ENCODE data around the gene THBS3. TPM values are rescaled to one million over a fixed set of nuclear protein-coding genes. Genes with fewer than 3 reads are reported as not detected.

THBS3 gene
- total RNA-seq, 1 donor, result 66.6 TPM

DNA sequence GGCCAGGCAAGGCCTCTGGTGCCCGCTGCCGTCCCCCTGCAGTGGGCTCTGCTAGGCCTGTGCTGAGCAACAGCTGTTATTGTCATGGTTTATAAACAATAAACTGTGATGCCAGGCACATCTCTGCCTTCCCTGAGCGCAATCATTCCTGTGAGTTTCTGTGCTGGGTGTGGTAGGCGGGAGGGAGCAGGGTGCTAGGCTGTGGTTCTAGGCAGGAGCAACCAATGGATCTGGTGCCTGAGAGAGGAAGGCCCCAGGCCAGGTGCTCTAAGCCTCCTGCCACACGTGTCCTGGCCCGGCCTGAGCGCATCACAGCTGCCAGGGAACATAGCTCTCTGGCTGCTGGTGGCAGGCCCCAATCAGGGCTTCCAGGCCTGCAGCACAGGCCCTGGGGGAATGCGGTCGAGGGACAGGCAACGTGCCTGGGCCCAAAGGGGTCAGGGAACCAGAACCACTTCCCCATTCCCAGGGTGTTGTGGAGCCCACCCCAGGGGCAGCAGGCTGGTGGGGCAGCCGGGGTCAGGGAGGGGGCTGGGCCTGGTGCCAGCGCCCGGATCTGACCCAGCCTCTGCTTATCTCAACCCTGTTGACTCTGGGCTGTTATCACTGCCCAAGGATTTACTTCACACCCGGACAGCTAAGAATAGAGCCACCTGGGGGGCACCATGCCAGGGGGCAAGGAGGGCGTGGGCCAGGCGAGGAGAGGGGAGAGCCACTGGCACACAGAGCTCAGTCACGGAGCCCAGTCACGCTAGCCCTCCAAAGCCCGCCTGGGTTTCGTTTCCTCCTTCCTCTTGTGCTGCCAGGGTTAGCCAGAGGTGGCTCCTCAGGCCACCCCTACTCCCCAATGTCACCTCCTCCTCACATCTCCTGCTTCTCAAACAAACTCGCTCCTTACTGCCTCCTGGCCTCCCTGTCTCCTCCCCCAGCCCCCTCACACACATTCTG lies 22.6 kb downstream of the THBS3 start:
- H3K4me1 ChIP-seq (ENCODE audit: insufficient read depth, low read length), result no peaks in the 10 kb centered on the region
- DNase-seq (ENCODE audit: insufficient read length, low spot score, missing footprints), result peak; percentile 76

DNA sequence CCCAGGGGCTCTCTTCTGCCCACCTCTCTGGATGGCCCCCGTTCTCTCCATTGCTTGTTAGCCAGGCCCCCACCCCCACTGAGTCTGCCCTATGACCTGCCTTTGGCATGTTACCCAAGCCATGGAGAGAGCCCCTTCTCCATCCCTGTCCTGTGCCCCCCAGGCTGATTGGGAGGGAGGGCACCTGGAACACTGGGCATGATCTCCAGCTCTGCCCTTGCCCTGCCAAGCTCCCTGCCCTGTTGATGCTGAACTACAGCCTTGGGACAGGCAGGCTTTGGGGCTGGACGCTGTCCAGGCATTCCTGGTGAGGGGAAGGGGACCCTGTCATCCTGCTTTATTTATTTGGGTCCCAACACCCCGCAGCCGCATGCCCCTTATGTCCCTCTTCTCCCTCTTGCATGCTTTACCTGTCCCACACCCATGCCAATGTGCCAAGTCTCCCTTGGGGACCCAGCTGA lies 23.3 kb downstream of the THBS3 start:
- Histone ChIP-seq H3K9me3 (ENCODE audit: low read depth, low read length) (no peaks in the 10 kb centered on the region), H3K4me1 (ENCODE audit: insufficient read depth, low read length) (no peaks in the 10 kb centered on the region), H3K27me3 (ENCODE audit: insufficient read depth, low read length) (no peaks in the 10 kb centered on the region), H3K27ac (ENCODE audit: low read depth, low read length) (no peak overlapping the region), H3K79me2 (ENCODE audit: insufficient read depth, low read length) (no peaks in the 10 kb centered on the region), H4K20me1 (ENCODE audit: insufficient read depth, low read length) (no peaks in the 10 kb centered on the region), H2AFZ (ENCODE audit: low read length) (no peak overlapping the region), H3K36me3 (ENCODE audit: insufficient read depth, low read length) (no peaks in the 10 kb centered on the region), H3K4me2 (ENCODE audit: insufficient read depth, low read length) (no peak overlapping the region), H3K4me3 (ENCODE audit: insufficient read depth, low read length) (no peak overlapping the region)
- TF ChIP-seq, protein P1, sequence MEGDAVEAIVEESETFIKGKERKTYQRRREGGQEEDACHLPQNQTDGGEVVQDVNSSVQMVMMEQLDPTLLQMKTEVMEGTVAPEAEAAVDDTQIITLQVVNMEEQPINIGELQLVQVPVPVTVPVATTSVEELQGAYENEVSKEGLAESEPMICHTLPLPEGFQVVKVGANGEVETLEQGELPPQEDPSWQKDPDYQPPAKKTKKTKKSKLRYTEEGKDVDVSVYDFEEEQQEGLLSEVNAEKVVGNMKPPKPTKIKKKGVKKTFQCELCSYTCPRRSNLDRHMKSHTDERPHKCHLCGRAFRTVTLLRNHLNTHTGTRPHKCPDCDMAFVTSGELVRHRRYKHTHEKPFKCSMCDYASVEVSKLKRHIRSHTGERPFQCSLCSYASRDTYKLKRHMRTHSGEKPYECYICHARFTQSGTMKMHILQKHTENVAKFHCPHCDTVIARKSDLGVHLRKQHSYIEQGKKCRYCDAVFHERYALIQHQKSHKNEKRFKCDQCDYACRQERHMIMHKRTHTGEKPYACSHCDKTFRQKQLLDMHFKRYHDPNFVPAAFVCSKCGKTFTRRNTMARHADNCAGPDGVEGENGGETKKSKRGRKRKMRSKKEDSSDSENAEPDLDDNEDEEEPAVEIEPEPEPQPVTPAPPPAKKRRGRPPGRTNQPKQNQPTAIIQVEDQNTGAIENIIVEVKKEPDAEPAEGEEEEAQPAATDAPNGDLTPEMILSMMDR (IDR thresholded peaks at IDR 0.05; ENCODE audit: extremely low read depth, low read depth, low read length), result no peak
- peak; percentile 81 for DNase-seq (ENCODE audit: insufficient read length, low spot score, missing footprints)

More for the DNA sequence above, 22.6 kb downstream of the THBS3 start:
- H4K20me1 ChIP-seq (ENCODE audit: insufficient read depth, low read length), result no peaks in the 10 kb centered on the region
- H3K79me2 ChIP-seq (ENCODE audit: insufficient read depth, low read length), result no peaks in the 10 kb centered on the region
- TF ChIP-seq, protein P1 (IDR thresholded peaks at IDR 0.05; ENCODE audit: extremely low read depth, low read depth, low read length), result no peak
- no peaks in the 10 kb centered on the region for H3K36me3 ChIP-seq (ENCODE audit: insufficient read depth, low read length)
- no peak overlapping the region for H3K27ac ChIP-seq (ENCODE audit: low read depth, low read length)
- no peak overlapping the region for H3K4me3 ChIP-seq (ENCODE audit: insufficient read depth, low read length)
- H2AFZ ChIP-seq (ENCODE audit: low read length), result no peak overlapping the region
- no peaks in the 10 kb centered on the region for H3K27me3 ChIP-seq (ENCODE audit: insufficient read depth, low read length)
- H3K4me2 ChIP-seq (ENCODE audit: insufficient read depth, low read length), result no peak overlapping the region
- no peaks in the 10 kb centered on the region for H3K9me3 ChIP-seq (ENCODE audit: low read depth, low read length)

DNA sequence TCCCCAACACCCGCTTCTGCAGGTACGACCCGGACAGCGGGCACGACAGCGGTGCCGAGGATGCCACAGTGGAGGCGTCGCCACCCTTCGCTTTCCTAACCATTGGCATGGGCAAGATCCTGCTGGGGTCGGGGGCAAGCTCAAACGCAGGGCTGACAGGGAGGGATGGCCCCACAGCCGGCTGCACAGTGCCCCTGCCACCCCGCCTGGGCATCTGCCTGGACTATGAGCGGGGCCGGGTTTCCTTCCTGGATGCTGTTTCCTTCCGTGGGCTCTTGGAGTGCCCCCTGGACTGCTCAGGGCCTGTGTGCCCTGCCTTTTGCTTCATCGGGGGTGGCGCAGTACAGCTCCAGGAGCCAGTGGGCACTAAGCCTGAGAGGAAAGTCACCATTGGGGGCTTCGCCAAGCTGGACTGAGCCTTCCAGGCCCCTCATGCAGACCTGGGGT lies 23.9 kb downstream of the THBS3 start:
- Histone ChIP-seq H3K79me2 (ENCODE audit: insufficient read depth, low read length) (no peaks in the 10 kb centered on the region), H3K27ac (ENCODE audit: low read depth, low read length) (no peak overlapping the region), H3K9me3 (ENCODE audit: low read depth, low read length) (no peaks in the 10 kb centered on the region), H4K20me1 (ENCODE audit: insufficient read depth, low read length) (no peaks in the 10 kb centered on the region), H3K27me3 (ENCODE audit: insufficient read depth, low read length) (no peaks in the 10 kb centered on the region), H2AFZ (ENCODE audit: low read length) (no peak overlapping the region), H3K4me1 (ENCODE audit: insufficient read depth, low read length) (no peaks in the 10 kb centered on the region), H3K36me3 (ENCODE audit: insufficient read depth, low read length) (no peaks in the 10 kb centered on the region), H3K4me3 (ENCODE audit: insufficient read depth, low read length) (no peak overlapping the region), H3K4me2 (ENCODE audit: insufficient read depth, low read length) (no peak overlapping the region)
- TF ChIP-seq, protein P1 (IDR thresholded peaks at IDR 0.05; ENCODE audit: extremely low read depth, low read depth, low read length), result no peak
- peak; percentile 83 for DNase-seq (ENCODE audit: insufficient read length, low spot score, missing footprints)

DNA sequence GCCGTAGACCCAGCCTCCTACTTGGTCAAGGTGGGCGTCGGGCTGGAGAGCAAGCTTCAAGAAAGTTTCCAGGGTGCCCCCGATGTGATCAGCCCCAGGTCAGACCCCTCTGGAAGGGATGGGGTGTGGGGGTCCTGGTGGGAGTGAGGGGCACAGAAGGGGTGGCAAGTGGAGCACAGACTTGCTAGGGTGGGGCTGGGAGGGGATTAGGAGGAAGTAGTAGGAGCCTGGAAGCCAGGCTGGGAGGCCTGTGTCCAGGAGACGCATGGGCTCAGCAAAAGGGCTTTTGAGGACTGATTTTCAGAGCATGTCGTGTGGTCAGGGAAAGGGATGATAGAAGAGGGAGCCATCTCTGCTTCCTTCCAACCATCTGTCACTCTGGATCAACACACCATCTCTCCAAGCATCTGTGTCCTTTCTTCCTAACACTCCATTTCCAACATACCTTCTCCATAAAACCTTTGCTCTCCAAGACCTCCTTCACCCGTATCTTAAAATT lies 25.6 kb downstream of the THBS3 start:
- no peak overlapping the region for H3K4me2 ChIP-seq (ENCODE audit: insufficient read depth, low read length)
- H3K27me3 ChIP-seq (ENCODE audit: insufficient read depth, low read length), result no peaks in the 10 kb centered on the region
- DNase-seq (ENCODE audit: insufficient read length, low spot score, missing footprints), result peak; percentile 86
- H3K9me3 ChIP-seq (ENCODE audit: low read depth, low read length), result no peaks in the 10 kb centered on the region
- H3K36me3 ChIP-seq (ENCODE audit: insufficient read depth, low read length), result no peaks in the 10 kb centered on the region
- H3K4me1 ChIP-seq (ENCODE audit: insufficient read depth, low read length), result no peaks in the 10 kb centered on the region
- no peaks in the 10 kb centered on the region for H4K20me1 ChIP-seq (ENCODE audit: insufficient read depth, low read length)
- no peak overlapping the region for H3K4me3 ChIP-seq (ENCODE audit: insufficient read depth, low read length)
- H3K27ac ChIP-seq (ENCODE audit: low read depth, low read length), result no peak overlapping the region
- H2AFZ ChIP-seq (ENCODE audit: low read length), result no peak overlapping the region
- TF ChIP-seq, protein P1 (IDR thresholded peaks at IDR 0.05; ENCODE audit: extremely low read depth, low read depth, low read length), result no peak
- no peaks in the 10 kb centered on the region for H3K79me2 ChIP-seq (ENCODE audit: insufficient read depth, low read length)
